HL-60 (cell line): ENCODE data around the gene PLEKHB1.

Experiments
- DNase-seq, 2 experiments: peaks; one replicate each; pipeline ENCODE4 v3.0.0-alpha.2; 2010 to 2020; ENCODE audit warnings: low read depth in 1 of 2, low spot score in 1 of 2
- H3K27ac ChIP-seq: fragments of 250-450 bp; sonication (Bioruptor Pico); replicated peaks from 2 replicates; pipeline ENCODE4 v1.5.1; 2020; ENCODE audit warnings: mild to moderate bottlenecking, moderate library complexity
- H3K27me3 ChIP-seq: fragments of 250-450 bp; sonication (Bioruptor Pico); 2 replicates; pipeline ENCODE4 v1.5.1; 2021; ENCODE audit warnings: mild to moderate bottlenecking, moderate library complexity; ENCODE audit not compliant: insufficient read depth, poor library complexity, severe bottlenecking
- H3K4me3 ChIP-seq: replicated peaks from 2 replicates; pipeline ENCODE4 v1.5.1; 2011; ENCODE audit warnings: mild to moderate bottlenecking, control low read depth, low read length; ENCODE audit not compliant: insufficient read depth
- CTCF ChIP-seq: IDR thresholded peaks from one replicate; pipeline ENCODE4 v1.5.1; 2011; ENCODE audit warnings: low read length, control low read depth, inconsistent platforms; ENCODE audit not compliant: insufficient read depth
- GABPA ChIP-seq: IDR thresholded peaks from 2 replicates; pipeline ENCODE4 v1.6.1; 2012; ENCODE audit warnings: low read depth
- POLR2AphosphoS5 ChIP-seq: IDR thresholded peaks from 2 replicates; pipeline ENCODE4 v1.6.1; 2012; ENCODE audit warnings: low read depth
- REST ChIP-seq: IDR thresholded peaks from 2 replicates; pipeline ENCODE4 v1.6.1; 2012; ENCODE audit warnings: low read depth; ENCODE audit not compliant: insufficient replicate concordance
- SPI1 ChIP-seq: IDR thresholded peaks from 2 replicates; pipeline ENCODE4 v1.6.1; 2012; ENCODE audit warnings: low read depth, mild to moderate bottlenecking, borderline replicate concordance

PLEKHB1 gene

GRCh38 chr11:73632996-73633395 is 13.4 kb upstream of the PLEKHB1 start:
- no peaks in the 10 kb centered on the region for H3K27me3 ChIP-seq
- TF ChIP-seq GABPA (no peak), REST (no peak), CTCF (no peak), POLR2AphosphoS5 (no peak), SPI1 (no peak)
- no peak for DNase-seq
- H3K4me3 ChIP-seq, result no peak overlapping the region
- H3K27ac ChIP-seq, result no peak overlapping the region

GRCh38 chr11:73633999-73634398 is 12.4 kb upstream of the PLEKHB1 start:
- DNase-seq, result no peak
- Histone ChIP-seq H3K4me3 (no peak overlapping the region), H3K27me3 (no peaks in the 10 kb centered on the region), H3K27ac (no peak overlapping the region)
- TF ChIP-seq SPI1 (no peak), REST (no peak), GABPA (no peak), POLR2AphosphoS5 (no peak), CTCF (no peak)

- no peak for TF ChIP-seq SPI1
- no peak for TF ChIP-seq GABPA
- TF ChIP-seq CTCF, result no peak
- no peak for TF ChIP-seq REST
- TF ChIP-seq POLR2AphosphoS5, result no peak
- no peak for DNase-seq
- Histone ChIP-seq H3K27me3 (no peaks in the 10 kb centered on the region), H3K27ac (no peak overlapping the region), H3K4me3 (no peak overlapping the region)
Measured at GRCh38 chr11:73635721-73636120, 10.7 kb upstream of the PLEKHB1 start.
